HG03432 (cell line): Measurements from ENCODE around the gene CARD19.
A peak's percentile ranks its signal among the peaks of the same experiment; 100 is the strongest.

ENCODE experiments used
- ATAC-seq: cut with Tn5 transposase; IDR thresholded peaks from one replicate; pipeline ENCODE4 v1.9.1; 2021; ENCODE audit warnings: mild to moderate bottlenecking, moderate library complexity; ENCODE audit not compliant: unreplicated experiment

Gene CARD19

GRCh38 chr9:93061791-93062763 is 33.9 kb upstream of the CARD19 start:
- ATAC-seq: peak; percentile 32

DNA sequence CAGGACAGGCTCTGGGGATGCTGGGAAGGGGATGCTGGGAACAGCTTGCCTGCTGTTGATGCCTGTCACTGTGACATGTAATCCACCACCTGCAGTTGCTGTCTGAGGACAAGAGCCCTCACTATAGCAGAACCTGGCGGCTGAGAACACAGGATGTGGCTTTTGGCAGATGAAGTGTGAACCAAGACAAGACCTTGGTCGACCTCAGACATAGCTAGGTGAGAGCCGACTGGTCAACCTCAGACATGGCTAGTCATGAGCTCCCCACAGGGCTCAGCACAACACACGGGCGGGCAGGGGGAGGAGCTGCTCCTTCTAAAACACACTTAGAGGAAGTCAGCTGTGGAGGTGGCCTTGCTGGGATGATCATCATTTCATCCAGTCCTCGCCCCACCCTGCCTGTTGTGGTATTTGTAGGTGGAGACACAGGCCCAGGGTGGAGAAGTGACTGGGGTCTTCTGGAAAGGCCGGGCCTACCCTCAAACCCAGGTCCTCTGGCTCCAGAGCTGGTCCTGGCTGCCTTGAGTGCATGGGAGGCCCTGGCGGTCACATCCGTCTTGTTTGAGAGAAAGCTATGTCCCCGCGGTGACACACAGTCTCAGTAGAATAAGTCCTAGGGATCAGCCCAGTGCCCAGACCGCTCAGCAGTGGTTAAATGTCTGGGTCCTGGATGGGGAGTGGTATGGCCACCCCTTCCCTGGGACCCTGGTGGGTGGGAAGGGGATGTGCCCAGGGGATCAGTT is 31.5 kb upstream of the CARD19 start:
- ATAC-seq: peak; percentile 92

GRCh38 chr9:93065135-93065720 is 30.8 kb upstream of the CARD19 start:
- no peak for ATAC-seq

DNA sequence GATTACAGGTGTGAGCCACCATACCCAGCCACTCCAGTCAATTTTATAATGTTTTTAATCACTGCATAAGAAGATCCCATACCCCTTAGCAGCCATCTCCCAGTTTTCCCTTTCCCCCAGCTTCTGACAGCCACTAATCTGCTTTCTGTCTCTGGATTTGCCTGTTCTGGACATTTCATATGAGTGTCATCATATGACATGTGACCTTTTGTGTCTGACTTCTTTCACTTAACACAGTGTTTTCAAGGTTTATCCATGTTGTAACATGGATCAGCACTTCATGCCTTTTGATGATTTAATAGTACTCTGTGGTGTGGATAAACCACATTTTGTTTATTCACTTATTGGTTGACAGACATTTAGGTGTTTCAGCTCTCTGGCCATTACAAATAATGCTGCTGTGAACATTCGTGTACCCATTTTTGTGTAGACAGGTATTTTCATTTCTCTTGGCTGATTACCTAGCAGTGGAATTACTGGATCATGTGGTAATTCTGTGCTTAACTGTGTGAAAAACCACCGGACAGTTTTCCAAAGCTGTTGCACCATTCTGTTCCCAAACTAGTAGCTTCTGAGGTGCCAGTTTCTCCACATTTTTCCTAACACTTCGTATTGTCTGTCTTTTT is 28.9 kb upstream of the CARD19 start:
- ATAC-seq: no peak

DNA sequence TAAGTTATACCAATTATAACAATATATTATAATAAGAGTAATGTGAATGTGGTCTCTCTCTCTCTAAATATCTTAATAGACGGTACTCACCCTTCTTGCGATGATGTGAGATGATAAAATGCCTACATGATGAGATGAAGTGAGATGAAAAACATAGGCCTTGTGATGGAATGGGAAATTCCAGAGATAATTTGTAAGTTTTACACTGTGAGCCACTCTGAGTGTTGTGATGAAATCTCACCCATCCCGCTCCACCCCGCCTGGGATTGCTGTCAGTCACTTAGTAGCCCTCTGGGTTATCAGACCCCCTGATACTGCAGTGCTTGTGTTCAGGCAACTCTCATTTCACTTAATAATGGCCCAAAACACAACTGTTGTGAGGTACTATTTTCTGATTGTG is 27.1 kb upstream of the CARD19 start:
- no peak for ATAC-seq

DNA sequence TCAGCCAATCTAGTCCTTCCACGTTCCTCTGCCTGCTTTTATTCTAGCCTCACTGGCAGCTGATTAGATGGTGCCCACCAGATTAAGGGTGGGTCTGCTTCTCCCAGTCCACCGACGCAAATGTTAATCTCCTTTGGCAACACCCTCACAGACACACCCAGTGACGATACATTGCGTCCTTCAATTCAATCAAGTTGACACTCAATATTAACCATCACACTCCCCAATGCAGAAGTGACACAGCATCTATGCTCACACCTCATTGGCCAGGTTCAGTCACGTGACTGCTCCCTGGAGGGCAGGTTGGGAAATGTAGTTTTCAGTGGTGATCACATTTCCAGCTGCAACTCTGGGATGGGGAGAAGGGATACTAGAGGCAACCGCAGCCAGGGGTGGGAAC is 24.6 kb upstream of the CARD19 start:
- ATAC-seq: no peak

GRCh38 chr9:93072383-93072795 is 23.6 kb upstream of the CARD19 start:
- ATAC-seq: no peak

DNA sequence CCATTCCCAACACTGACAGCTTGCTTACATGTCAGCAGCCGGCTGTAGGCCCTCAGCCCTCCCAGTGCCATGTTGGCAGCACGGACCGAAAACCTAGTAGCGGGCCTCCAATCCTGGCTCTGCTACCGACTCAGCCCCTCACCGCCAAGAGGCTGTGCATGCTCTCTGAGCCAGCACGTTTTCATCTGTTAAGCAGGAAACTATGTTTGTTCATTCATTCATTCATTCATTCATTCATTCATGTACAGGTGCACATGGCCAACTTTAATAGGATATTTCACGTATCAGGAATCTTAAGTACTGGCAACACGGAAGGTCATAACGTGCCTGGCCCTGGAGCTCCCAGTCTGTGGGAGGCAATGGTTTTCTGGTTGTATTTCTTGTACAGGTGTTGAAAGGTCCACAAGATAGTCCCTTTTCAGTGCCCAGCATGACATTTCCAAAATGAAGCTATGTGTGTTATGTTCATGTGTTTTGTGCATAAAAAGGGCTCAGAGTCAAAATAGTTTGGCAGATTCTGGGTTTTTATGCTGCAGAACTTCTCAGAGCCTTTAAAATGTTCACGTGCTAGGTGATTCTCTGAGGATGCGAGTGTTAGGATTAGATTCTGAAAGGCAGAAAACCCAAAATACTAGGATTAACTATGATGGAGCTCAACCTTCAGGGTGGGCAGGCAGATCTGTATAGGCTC is 19.8 kb upstream of the CARD19 start:
- ATAC-seq: no peak

DNA sequence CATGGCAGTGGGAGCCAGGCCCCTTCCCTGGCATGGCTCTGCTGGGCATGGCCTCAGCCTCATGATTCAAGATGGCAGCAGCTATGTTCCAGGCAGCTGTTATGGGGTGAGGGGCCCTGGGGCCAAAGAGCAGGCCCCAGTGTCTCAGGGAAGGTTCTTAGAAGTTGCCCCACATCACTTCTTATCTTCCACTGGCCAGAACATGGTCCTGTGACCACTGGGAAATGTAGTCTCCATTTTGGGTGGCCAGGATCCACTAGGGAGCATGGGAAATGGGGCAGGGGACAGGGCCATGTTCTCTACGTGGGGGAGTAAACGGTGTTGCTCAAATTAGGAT is 19.3 kb upstream of the CARD19 start:
- ATAC-seq: no peak

- no peak for ATAC-seq
Measured at GRCh38 chr9:93077367-93077766, 18.6 kb upstream of the CARD19 start.

GRCh38 chr9:93077811-93078210 is 18.2 kb upstream of the CARD19 start:
- no peak for ATAC-seq

DNA sequence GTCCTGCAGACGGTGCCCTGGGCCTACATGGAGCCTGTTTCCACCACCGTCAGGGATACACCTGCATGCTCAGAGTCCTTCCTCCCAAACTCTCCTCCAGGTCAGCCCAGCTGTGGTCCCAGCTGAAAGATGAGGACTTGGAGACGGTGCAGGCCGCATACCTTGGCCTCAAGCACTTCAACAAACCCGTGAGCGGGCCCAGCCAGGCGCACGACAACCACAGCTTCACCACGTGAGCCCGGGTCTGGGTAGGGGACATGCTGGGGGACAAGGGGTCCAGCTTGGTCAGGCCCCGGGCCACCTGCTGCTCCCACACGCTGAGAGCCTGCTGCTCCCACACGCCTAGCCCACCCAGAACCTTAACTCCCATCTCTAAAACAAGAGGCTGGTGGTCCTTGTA is 16.6 kb upstream of the CARD19 start:
- ATAC-seq: no peak

GRCh38 chr9:93080406-93080805 is 15.6 kb upstream of the CARD19 start:
- ATAC-seq: no peak

GRCh38 chr9:93081081-93081529 is 14.9 kb upstream of the CARD19 start:
- no peak for ATAC-seq

GRCh38 chr9:93081931-93082330 is 14.1 kb upstream of the CARD19 start:
- no peak for ATAC-seq

- no peak for ATAC-seq
Measured at GRCh38 chr9:93082841-93083411, 13.1 kb upstream of the CARD19 start.

GRCh38 chr9:93083592-93084470 is 12.2 kb upstream of the CARD19 start:
- ATAC-seq: no peak

- no peak for ATAC-seq
Measured at GRCh38 chr9:93084471-93084881, 11.5 kb upstream of the CARD19 start.

- no peak for ATAC-seq
Measured at GRCh38 chr9:93085676-93086075, 10.3 kb upstream of the CARD19 start.
